Measurements from ENCODE around the gene CDK11B.
"Not testable (repeated sequence)": the region's sequence is repeated elsewhere in the genome, so short reads cannot be mapped to it uniquely, and the experiment has no call there.

CDK11B gene

DNA sequence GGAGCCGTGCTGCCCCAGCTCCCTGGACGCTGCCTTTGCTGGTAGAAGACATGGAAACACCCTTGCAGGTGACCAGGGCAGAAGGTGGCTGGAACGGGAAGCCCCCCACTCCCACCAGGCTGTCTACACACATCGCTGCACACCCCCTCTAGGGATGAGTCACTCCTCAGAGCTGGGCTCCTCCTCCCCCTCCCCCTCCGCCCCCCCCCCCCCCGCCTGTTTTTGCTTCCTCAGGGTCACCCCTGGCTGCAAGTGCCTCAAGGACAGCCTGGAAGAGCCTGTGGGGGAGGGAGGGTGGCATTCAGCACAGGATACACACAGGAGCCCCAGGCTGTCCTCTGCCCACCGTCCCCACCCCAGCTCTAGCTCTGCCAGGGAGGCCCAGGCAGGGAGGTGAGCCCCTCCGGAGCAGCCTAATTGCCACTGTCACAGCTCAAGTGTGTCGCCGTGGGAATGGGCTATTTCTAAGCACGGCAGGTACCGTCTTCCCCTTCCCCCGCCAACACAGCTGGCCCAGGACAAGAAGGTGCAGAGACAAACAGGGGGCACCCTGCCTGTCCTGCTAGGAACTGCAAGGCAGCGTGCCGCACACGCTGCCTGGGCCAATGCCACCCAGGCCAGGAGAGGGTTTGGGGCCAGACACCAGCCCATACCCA, 61.4 kb downstream of the CDK11B start:
- DNase-seq, result no peak

DNA sequence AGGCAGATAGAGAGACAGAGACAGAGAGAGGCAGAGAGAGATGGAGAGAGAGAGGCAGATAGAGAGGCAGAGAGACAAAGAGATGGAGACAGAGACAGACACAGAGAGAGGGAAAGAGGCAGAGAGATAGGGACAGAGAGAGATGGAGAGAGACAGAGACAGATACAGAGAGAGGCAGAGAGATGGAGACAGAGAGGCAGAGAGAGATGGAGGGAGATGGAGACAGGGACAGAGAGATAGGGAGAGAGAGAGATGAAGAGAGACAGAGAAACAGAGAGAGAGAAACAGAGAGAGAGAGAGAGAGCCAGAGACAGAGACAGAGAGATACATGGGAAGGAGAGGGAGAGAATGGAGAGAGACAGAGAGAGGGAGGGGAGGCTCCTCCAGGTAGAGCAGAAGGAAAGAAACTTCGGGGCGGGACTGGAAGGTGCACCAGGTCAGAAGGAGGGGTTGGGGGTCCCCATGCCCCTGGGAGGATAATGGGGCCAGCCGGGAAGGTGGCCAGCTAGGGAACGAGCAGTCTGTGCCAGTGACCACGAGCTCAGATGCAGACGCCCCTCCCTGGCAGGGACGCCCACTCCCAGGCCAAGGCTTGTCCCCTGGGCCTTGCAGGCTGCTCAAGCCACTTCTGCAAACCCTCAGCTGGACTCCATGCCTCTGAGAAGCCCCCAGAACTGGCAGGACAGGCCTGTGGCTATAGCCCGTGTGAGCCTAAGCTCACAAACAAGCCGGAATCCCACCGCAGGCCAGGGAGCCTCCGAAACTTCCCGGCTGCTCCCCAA, 62.1 kb downstream of the CDK11B start:
- no peak for DNase-seq

DNA sequence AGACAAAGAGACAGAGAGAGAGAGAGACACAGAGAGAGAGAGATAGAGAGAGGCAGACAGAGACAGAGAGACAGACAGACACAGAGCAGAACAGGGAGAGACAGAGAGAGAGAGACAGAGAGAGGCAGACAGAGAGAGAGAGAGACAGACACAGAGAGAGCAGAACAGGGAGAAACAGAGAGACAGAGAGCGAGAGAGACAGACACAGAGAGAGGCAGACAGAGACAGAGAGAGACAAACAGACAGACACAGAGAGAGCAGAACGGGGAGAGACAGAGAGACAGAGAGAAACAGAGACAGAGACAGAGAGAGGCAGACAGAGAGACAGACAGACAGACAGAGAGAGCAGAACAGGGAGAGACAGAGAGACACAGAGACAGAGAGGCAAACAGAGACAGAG, 63.5 kb downstream of the CDK11B start:
- DNase-seq, result not testable (repeated sequence)

DNA sequence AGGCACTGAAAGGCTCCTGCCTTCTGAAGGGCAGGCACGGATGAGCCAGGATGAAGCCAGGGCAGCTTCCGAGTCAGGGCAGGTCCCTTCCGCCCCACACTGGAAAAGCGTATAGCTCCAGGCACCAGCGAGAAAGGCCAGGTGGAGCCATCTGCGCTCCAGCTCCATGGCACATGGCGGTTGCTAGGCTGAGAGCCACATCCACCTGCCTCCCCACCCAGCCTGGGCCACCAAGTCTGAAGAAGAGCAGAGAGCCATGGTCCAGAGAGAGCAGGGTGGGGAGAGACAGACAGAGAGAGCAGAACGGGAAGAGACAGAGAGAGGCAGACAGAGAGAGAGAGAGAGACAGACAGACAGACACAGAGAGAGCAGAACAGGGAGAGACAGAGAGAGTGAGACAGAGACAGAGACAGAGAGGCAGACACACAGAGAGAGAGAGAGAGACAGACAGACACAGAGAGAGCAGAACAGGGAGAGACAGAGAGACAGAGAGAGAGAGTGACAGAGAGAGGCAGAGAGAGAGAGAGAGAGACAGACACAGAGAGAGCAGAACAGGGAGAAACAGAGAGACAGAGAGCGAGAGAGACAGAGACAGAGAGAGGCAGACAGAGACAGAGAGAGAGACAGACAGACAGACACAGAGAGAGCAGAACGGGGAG, 64.1 kb downstream of the CDK11B start:
- DNase-seq, result no peak

DNA sequence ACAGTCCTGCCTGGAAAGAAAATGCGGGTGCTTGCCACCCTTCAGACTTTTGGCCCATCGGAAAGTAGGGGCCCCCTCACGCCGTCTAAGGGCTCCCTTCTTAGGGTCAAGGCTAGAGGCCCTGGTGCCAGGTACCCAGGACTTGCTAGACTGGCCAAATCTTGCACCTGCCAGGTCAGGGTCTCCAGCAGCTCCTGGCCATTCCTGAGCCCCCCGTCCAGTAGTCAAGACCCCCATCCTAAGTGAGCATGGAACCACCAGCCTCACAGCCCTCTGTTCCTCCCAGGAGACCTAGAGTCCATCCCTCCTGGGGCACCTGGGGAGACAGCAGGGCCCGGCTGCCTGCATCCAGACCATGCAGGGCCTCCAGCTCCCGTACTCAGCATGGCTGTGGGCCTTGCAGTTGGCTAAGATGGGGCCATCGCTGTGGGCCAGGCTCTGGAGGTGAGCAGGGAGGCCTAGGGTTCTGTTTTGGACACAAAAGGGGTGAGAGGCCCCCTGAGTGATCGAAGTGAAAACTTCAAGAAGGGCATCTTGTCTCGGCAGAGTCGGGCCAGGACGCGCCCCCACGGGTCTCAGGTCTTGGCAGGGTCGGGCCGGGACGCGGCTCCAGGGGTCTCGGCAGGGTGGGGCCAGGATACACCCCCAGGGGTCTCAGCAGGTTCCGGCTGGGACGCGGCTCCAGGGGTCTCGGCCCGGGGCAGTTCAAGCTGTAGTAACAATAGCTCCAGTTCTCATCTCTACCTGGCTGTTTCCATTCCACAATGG, 64.8 kb downstream of the CDK11B start:
- no peak for DNase-seq

DNA sequence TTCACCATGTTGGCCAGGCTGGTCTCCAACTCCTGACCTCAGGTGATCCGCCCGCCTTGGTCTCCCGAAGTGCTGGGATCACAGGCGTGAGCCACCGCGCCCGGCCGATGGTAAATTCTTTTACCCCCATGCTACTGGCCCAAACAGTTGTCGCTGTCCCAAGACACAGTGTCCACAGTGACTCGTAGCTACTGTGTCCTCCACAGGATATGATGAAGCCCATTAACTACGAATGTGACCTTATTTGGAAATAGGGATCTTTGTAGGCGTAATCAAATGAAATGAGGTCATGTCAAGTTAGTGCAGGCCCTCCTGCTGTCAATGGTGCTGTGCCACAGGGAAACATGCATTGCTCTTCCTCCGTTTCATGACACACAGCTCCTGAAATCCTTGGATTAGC, 67.4 kb downstream of the CDK11B start:
- no peak for DNase-seq
